ENCODE data around the gene SNRNP48. TPM values are rescaled to one million over a fixed set of nuclear protein-coding genes. Genes with fewer than 3 reads are reported as not detected.

Gene SNRNP48
- total RNA-seq, 1 experiment from 2014 or later, result 26.2 TPM

DNA sequence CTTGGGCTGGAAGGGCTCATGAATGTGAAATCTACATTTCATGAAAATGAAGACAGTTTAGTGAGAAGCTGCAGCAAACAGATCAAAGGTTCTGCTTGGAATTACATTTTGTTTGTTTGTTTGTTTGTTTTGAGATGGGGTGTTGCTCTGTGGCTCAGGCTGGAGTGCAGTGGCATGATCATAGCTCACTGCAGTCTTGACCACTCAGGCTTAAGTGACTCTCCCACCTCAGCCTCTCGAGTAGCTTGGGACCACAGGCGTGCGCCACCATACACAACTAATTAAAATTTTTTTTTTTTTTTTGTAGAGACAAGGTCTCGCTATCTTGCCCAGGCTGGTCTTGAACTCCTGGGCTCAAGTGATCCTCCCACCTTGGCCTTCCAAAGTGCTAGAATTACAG is 42.7 kb upstream of the SNRNP48 start:
- ChIA-PET CTCF (interaction anchor here (1.4 kb wide), 1 partner anchor 122 kb away, joined by 5 read pairs; no protein-coding TSS in a partner anchor), POLR2A (no interaction called here), RAD21 (ENCODE audit: low non-redundant PET in 1 of 2, low total read pairs in 2 of 2, uncharacterized antibody in 2 of 2, unreplicated experiment in 2 of 2) (no interaction called here)
- ATAC-seq (no peak), DNase-seq (ENCODE audit: low read depth, low spot score) (no peak)
- Histone ChIP-seq H3K4me2 (ENCODE audit: low read length) (no peak overlapping the region), H4K20me1 (ENCODE audit: insufficient read depth) (no peaks in the 10 kb centered on the region), H3K27ac (ENCODE audit: low read depth, low read length) (no peak overlapping the region), H3K9me3 (ENCODE audit: control insufficient read depth in 1 of 2, insufficient read depth in 1 of 2, low read depth in 1 of 2, low read length in 2 of 2) (no peaks in the 10 kb centered on the region), H3K79me2 (ENCODE audit: insufficient read depth, low read length) (peaks cover 93% of the 10 kb centered on the region), H2AFZ (ENCODE audit: low read depth, low read length, poor library complexity, severe bottlenecking) (no peak overlapping the region), H3K4me1 (ENCODE audit: control insufficient read depth in 1 of 2, insufficient read depth in 2 of 2, low read length in 2 of 2) (peaks cover 33 to 48% of the 10 kb centered on the region in 2 experiments), H3K27me3 (ENCODE audit: insufficient read depth, low read length) (no peaks in the 10 kb centered on the region), H3K36me3 (ENCODE audit: control insufficient read depth in 1 of 2, insufficient read depth in 2 of 2, low read length in 2 of 2) (no peaks in the 10 kb centered on the region), H3K9ac (ENCODE audit: low read length) (no peak overlapping the region), H3K4me3 (replicated peaks in 1 of 2; ENCODE audit: low read depth in 1 of 2, low read length in 2 of 2) (no peak overlapping the region), H3K9me2 (ENCODE audit: insufficient read depth) (no peaks in the 10 kb centered on the region)
- intact Hi-C loops (cut with micrococcal nuclease), result no loop called here
- TF ChIP-seq ZFX (IDR thresholded peaks at IDR 0.05), result no peak
- TF ChIP-seq POLR2AphosphoS5 (IDR thresholded peaks at IDR 0.05; ENCODE audit: low read depth, low read length), result no peak
- TF ChIP-seq ZNF274 (IDR thresholded peaks at IDR 0.05; ENCODE audit: low read depth, low read length), result no peak
- no peak for TF ChIP-seq EZH2 (IDR thresholded peaks at IDR 0.05)
- TF ChIP-seq SP1 (IDR thresholded peaks at IDR 0.05; ENCODE audit: low read depth), result no peak
- TF ChIP-seq EZH2phosphoT487 (IDR thresholded peaks at IDR 0.05; ENCODE audit: borderline replicate concordance), result no peak
- TF ChIP-seq, protein P1, sequence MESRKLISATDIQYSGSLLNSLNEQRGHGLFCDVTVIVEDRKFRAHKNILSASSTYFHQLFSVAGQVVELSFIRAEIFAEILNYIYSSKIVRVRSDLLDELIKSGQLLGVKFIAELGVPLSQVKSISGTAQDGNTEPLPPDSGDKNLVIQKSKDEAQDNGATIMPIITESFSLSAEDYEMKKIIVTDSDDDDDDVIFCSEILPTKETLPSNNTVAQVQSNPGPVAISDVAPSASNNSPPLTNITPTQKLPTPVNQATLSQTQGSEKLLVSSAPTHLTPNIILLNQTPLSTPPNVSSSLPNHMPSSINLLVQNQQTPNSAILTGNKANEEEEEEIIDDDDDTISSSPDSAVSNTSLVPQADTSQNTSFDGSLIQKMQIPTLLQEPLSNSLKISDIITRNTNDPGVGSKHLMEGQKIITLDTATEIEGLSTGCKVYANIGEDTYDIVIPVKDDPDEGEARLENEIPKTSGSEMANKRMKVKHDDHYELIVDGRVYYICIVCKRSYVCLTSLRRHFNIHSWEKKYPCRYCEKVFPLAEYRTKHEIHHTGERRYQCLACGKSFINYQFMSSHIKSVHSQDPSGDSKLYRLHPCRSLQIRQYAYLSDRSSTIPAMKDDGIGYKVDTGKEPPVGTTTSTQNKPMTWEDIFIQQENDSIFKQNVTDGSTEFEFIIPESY (IDR thresholded peaks at IDR 0.05; ENCODE audit: extremely low read depth, insufficient replicate concordance, low read length), result no peak
- no peak for TF ChIP-seq ELF1 (IDR thresholded peaks at IDR 0.05; ENCODE audit: borderline replicate concordance, low read depth)
- no peak for TF ChIP-seq YY1 (IDR thresholded peaks at IDR 0.05; ENCODE audit: extremely low read depth, insufficient replicate concordance, low read depth, low read length)
- BruUV-seq (replicated peaks), result no TSS peak

All from HCT116 (cell line).